CD4-positive, alpha-beta T cell treated with Interleukin-17A for 1 hour (primary cell): ENCODE results near the gene EHBP1.
"Not testable (repeated sequence)": the region's sequence is repeated elsewhere in the genome, so short reads cannot be mapped to it uniquely, and the experiment has no call there.

Experiments
- DNase-seq: peaks from one replicate; pipeline ENCODE4 v3.0.0-alpha.2; 2020

EHBP1 gene

DNA sequence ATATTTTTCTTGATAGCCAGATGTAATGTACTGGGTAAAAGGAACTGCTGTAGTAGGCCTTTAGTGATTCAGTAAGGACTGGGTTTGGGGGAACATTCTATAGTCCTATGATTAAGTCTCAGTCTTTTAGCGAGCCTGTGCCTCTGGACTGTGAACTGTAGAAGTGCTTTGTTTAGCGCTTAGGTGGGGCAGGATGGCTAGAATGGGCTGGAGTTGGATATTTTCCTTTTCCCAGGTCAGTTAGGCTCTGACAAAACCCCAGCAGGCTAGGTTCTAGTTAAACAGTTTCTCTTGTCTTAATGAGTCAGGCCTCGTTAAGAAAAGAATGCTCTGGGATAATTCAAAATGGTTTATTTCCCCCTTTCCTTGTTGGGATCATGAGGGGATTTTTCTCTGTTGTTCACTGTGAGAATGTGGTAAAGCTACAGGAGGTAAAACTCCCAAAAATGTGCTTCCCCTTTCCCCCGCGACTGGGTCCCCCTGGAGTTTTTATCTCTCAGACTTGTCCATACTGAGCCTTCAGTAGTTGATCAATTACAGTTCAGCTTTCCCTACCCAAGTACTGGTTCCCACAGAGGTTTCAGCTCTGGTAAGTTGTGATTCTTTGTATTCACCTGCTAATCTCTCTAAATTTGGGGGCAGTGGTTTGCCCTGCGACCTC, 31.5 kb downstream of the EHBP1 start:
- no peak for DNase-seq

GRCh38 chr2:62738981-62739936, 33.7 kb downstream of the EHBP1 start:
- no peak for DNase-seq

- DNase-seq = no peak
These were observed 34.7 kb downstream of the EHBP1 start for GRCh38 chr2:62740221-62740620.

DNA sequence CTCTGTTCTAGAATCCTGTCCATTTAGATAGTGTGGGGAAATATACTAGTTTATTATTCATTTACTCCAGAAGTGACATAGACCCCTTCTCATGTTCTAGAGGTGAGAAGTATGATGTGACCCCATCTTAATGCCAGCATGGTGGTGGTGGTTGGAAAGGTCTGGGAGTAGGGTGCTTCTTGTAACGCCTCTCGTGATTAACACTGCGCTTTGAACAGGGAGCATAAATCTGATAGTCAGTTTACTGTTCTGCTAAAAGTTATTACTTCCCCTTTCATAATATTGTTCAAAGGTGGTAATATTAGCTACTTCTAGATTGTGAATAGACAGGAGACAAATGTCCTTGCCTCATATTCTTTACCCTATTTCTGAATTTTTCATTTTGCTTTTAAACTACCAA, 35.6 kb downstream of the EHBP1 start:
- no peak for DNase-seq

DNA sequence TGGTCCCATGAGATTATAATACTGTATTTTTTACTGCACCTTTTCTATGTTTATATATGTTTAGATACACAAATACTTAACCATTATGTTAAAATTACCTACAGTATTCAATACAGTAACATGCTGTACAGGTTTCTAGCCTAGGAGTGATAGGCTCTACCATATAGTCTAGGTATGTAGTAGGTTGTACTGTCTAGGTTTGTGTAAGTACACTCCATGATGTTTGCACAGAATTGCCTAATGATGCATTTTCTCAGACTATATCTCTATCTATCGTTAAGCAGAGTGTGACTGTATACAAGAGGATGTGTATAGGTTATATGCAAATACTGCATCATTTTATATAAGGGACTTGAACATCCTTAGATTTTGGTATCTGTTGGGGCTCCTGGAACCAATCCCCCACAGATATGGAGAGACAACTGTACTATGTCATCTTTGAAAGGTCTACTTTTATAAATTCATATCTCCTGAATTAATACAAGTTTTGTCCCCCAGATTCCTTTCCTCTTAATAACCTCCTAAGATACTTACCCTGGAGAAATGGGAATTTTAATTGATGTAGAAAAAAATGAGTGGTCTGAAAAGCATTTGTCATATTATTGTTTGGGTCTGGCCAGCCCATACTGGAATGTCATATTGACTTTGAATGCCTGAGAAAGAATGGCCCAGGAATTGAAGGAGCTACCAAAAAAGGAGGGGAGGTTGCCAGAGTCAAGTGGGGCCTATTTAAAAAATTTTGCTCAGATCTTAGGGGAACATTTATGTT, 36.6 kb downstream of the EHBP1 start:
- no peak for DNase-seq

DNA sequence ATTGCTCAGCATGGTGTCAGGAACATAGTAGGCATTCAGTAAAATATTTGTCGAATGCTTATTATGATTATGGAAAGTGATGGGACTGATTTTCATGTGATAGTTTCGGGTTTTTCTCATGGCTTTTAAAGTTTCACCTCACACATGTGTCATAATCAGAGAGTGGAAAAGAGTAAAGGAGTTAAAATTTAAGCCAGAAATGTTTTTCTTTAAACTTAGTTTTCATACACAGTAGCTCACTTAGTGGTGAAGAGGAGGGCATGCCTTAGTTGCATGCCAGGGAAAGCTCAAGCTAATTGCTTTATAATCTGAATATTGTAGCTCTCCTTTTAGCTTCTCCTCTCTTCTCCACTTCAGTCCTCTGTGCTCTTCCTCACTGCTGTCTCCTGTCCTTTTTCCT, 38.0 kb downstream of the EHBP1 start:
- no peak for DNase-seq

DNA sequence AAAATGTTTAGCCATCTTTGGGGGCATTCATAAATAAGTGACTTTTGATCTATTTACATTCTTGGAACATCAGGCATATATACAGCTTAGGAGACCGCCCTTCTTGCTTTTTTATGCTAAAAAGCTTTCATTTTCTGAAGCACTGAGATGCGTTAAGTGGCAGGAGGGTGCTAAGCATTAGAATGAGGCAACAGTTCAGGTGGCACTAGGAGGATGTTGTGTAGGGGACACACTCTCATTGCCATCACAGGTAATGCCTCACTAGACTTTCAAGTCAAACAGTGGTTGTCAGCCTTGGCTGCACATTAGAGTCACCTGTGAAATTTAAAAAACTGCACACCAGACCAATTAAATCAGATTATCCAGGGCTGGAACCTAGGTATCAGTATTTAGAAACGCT, 39.1 kb downstream of the EHBP1 start:
- DNase-seq = no peak

DNA sequence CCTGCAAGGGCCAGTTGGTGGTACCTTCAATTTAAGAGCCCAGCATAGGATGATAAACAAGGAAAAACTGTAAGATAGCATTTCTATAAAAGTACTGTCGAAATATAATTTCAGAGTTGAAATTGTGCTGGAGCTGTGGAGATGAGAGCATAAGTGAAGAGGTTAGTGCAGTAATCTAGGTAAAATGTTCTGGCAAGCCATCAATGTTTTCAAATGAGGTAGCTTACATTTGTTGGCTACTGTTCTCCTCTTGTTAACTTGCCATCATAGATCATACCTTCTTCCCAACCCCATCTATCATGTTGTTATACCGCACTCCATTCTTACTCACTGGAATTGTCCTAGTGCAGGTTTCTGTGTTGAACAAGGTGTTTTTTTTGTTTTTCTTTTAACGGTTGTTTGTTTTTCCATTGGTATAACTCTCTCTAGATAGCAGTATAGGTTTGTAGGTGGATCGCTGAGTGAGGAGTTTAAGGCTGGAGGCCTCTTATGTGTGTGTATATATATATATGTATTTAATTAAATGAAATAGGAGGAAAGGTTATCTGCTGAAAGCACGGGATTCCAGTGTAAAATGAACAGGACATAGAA, 40.5 kb downstream of the EHBP1 start:
- no peak for DNase-seq

GRCh38 chr2:62747169-62747568, 41.7 kb downstream of the EHBP1 start:
- no peak for DNase-seq

DNA sequence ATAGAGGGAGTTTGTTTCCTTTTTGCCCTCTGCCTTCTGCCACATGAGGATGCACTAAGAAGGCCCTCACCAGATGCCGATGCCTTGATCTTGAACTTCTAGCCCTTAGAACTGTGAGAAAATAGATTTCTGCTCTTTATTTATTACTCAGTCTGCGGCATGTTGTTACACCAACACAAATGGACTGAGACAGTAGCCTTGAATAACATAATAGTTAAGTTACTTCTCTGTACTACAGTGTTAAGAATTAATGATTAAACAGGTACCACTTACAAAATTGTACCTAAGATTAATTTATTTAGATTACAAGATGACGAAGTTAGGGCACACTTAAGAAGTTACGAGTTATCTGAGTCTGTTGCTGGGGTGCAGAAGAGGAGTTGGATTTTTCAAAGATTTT, 42.4 kb downstream of the EHBP1 start:
- no peak for DNase-seq

DNA sequence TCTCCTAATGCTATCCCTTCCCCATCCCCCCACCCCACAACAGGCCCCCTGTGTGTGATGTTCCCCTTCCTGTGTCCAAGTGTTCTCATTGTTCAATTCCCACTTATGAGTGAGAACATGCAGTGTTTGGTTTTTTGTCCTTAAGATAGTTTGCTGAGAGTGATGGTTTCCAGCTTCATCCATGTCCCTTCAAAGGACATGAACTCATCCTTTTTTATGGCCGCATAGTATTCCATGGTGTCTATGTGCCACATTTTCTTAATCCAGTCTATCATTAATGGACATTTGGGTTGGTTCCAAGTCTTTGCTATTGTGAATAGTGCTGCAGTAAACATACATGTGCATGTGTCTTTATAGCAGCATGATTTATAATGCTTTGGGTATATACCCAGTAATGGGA, 43.6 kb downstream of the EHBP1 start:
- not testable (repeated sequence) for DNase-seq

- DNase-seq = no peak
These were observed 51.5 kb downstream of the EHBP1 start for GRCh38 chr2:62757029-62757428.

- DNase-seq = no peak
These were observed 54.5 kb downstream of the EHBP1 start for GRCh38 chr2:62760026-62760425.

- DNase-seq = no peak
These were observed 55.0 kb downstream of the EHBP1 start for GRCh38 chr2:62760555-62760954.

DNA sequence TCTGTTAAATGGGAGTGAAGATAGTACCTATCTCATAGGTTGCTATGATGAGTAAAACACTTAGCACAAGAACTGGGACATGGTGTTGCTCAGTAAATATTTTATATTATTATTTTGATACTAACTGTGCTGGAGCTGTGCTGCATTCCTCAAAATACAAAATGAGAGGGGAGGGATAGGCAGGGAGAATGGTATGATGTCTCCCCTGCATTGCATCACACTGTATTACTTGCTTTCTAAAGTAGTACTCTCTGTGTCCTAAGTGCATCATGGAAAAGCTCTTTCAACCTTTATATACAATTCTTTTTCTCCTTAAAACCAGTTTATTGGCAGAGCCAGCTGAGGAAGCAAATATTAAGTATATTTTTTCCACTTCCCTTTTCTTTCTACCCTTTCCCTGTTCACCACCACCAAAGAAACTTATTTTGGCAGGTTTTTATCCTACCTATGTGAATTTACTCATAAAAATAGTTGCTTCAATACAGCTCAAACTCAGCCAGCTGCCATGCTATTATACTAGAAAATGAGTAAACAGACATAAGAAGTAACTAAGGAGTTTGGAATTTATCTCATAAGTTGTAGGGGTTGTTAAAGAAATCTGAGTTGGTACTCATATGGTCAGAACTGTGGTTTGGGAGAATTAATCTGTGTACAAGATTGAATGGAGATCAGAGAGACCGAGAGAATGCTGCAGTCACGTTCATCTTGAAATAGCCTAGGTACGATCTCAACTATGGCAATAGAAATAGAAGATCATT, 60.3 kb downstream of the EHBP1 start:
- no peak for DNase-seq

DNA sequence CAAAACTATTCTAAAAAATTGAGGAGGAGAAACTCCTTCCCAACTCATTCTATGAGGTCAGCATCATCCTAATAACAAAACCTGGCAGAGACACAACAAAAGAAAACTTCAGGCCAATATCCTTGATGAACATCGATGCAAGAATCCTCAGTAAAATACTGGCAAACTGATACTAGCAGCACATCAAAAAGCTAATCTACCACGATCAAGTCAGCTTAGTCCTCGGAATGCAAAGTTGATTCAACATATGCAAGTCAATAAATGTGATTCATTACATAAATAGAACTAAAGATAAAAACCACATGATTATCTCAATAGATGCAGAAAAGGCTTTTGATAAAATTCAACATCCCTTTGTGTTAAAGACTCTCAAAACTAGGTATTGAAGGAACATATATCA, 63.1 kb downstream of the EHBP1 start:
- no peak for DNase-seq

DNA sequence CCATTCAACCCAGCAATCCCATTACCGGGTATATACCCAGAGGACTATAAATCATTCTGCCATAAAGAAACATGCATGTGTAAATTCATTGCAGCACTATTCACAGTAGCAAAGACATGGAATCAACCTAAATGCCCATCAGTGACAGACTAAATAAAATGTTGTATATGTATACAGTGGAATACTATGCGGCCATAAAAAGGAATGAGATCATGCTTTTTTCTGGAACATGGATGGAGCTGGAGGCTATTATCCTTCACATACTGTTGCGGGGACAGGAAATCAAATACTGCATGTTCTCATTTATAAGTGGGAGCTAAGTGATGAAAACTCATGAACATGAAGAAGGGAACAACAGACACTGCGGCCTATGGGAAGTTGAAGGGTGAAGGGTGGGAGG, 65.1 kb downstream of the EHBP1 start:
- no peak for DNase-seq

DNA sequence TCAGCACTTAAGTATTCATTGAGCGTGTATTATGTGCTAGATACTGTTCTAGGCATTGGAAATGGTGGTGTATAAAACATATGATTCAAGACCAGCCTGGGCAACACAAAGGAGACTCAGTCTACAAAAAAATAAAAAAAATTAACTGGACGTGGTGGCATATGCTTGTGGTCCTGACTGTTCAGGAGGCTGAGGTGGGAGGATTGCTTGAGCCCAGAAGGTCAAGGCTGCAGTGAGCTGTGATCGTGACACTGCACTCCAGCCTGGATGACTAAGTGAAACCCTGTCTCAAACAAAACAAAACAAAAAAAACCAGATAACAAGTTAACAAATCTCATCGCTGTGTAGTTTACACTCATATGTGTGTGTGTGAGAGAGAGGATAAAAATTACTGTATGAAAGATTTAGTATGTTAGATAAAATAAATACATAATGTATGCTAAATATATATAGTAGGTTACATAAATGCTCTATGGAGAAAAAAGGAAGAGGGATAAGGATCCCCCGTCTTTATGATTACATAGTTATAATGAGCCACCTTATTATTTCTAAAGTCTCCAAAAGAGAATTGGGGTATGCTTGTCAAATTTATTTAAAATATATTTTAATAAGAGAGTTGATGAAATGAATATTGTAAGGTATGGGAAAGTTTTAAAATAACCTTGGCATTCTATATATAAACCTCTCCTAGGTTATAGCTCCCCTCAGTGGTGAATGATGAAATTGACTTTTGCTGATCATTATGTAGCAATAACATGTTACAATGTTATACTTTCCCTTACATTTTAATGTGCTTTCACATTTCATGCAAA, 69.2 kb downstream of the EHBP1 start:
- peak; percentile 53 for DNase-seq

DNA sequence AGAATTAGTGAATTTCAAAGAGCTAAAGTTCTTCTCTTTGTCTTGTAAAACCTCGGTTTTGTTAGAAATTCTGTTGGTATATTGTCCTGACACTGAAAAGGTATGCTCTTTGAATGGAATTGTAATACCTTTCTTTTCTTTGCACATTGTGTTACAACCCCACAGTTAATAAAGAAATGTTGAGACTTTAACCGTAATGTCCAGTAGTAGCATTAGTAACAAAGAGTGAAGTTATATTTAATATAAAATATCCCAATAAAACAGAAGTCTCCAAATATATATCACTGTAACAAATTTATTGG, 69.8 kb downstream of the EHBP1 start:
- no peak for DNase-seq

- no peak for DNase-seq
These were observed 78.2 kb downstream of the EHBP1 start for GRCh38 chr2:62783679-62784078.

GRCh38 chr2:62784341-62784740, 78.8 kb downstream of the EHBP1 start:
- no peak for DNase-seq

DNA sequence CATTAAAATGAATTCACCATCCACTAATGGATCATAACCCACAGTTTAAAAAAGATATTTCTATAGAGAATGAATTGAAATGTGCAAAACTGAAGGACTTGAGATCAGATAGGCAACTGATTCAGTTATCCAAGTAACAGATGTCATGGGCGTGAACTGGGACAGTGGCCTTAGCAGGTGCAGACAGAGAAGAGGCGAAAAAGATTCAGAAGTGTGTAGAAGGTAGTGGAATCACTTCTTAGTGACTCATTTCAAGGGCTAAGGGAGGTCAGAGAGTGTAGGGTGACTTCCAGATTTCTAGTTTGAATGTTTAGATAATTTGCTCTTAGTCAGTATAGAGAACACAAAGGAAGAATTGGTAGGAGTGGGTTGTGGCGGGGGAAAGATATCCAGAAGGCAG, 79.7 kb downstream of the EHBP1 start:
- no peak for DNase-seq
